ENCODE results near the gene CNTNAP2.

DNA sequence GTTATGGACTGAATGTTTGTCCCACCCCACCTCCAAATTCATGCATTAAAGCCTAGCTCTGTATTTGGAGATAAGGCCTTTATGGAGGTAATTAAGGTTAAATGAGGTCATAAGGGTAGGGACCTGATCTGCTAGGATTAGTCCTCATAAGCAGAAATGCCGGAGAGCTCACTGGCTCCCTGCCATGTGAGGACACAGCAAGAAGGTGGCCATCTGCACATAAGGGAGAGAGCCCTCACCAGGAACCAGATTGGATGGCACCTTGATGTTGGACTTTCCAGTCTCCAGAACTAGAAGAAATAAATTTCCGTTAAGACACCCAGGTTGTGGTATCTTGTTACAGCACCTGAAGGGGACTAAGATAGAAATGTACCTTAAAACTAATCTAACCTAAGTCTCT, 1657.9 kb downstream of the CNTNAP2 start:
- TF ChIP-seq, protein P1, sequence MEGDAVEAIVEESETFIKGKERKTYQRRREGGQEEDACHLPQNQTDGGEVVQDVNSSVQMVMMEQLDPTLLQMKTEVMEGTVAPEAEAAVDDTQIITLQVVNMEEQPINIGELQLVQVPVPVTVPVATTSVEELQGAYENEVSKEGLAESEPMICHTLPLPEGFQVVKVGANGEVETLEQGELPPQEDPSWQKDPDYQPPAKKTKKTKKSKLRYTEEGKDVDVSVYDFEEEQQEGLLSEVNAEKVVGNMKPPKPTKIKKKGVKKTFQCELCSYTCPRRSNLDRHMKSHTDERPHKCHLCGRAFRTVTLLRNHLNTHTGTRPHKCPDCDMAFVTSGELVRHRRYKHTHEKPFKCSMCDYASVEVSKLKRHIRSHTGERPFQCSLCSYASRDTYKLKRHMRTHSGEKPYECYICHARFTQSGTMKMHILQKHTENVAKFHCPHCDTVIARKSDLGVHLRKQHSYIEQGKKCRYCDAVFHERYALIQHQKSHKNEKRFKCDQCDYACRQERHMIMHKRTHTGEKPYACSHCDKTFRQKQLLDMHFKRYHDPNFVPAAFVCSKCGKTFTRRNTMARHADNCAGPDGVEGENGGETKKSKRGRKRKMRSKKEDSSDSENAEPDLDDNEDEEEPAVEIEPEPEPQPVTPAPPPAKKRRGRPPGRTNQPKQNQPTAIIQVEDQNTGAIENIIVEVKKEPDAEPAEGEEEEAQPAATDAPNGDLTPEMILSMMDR (IDR thresholded peaks at IDR 0.05), result no peak
- TF ChIP-seq POLR2A (IDR thresholded peaks at IDR 0.05), result no peak
- no peak for TF ChIP-seq POLR2AphosphoS5 (IDR thresholded peaks at IDR 0.05)

All from suprapubic skin (tissue), 4 donors.